Ishikawa (cell line): Measurements from ENCODE around the gene DGKD.

Experiments
- TAF1 ChIP-seq: IDR thresholded peaks from 2 replicates; pipeline ENCODE4 v1.6.1; 2012; ENCODE audit warnings: low read depth, mild to moderate bottlenecking
- TCF12 ChIP-seq: IDR thresholded peaks from 2 replicates; pipeline ENCODE4 v1.6.1; 2012; ENCODE audit warnings: low read depth
- TF ChIP-seq, protein P1 (sequence below): IDR thresholded peaks from 2 replicates; pipeline ENCODE4 v1.6.1; 2012; ENCODE audit warnings: low read depth, mild to moderate bottlenecking
- TF ChIP-seq, protein P2 (sequence below): IDR thresholded peaks from 2 replicates; pipeline ENCODE4 v1.6.1; 2012

DNA sequence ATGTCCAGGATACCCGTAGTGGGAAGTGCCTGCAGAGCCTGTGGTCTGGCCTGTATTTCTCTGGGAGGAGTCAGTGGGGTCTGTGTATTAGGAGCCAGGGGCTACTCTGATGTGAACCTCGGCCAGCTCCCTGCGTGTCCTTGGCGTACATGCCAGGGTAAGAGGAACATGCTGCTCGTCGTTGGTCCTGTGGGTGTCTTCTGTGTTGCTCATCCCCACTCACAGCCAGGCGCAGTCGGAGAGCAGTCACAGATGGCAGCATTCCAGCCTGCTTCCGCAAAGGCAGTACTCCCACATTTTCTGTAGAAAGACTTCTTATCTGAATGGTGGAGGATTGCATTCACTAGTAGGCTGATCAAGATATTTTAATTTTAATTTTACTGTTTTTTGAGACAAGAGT lies 84.9 kb downstream of the DGKD start:
- no peak for TF ChIP-seq TAF1
- TF ChIP-seq TCF12: no peak
- TF ChIP-seq, protein P1, sequence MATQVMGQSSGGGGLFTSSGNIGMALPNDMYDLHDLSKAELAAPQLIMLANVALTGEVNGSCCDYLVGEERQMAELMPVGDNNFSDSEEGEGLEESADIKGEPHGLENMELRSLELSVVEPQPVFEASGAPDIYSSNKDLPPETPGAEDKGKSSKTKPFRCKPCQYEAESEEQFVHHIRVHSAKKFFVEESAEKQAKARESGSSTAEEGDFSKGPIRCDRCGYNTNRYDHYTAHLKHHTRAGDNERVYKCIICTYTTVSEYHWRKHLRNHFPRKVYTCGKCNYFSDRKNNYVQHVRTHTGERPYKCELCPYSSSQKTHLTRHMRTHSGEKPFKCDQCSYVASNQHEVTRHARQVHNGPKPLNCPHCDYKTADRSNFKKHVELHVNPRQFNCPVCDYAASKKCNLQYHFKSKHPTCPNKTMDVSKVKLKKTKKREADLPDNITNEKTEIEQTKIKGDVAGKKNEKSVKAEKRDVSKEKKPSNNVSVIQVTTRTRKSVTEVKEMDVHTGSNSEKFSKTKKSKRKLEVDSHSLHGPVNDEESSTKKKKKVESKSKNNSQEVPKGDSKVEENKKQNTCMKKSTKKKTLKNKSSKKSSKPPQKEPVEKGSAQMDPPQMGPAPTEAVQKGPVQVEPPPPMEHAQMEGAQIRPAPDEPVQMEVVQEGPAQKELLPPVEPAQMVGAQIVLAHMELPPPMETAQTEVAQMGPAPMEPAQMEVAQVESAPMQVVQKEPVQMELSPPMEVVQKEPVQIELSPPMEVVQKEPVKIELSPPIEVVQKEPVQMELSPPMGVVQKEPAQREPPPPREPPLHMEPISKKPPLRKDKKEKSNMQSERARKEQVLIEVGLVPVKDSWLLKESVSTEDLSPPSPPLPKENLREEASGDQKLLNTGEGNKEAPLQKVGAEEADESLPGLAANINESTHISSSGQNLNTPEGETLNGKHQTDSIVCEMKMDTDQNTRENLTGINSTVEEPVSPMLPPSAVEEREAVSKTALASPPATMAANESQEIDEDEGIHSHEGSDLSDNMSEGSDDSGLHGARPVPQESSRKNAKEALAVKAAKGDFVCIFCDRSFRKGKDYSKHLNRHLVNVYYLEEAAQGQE: no peak
- TF ChIP-seq, protein P2, sequence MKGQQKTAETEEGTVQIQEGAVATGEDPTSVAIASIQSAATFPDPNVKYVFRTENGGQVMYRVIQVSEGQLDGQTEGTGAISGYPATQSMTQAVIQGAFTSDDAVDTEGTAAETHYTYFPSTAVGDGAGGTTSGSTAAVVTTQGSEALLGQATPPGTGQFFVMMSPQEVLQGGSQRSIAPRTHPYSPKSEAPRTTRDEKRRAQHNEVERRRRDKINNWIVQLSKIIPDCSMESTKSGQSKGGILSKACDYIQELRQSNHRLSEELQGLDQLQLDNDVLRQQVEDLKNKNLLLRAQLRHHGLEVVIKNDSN: no peak
